ENCODE measurements around the gene HEY2.
"Not testable (repeated sequence)": the region's sequence is repeated elsewhere in the genome, so short reads cannot be mapped to it uniquely, and the experiment has no call there.

The HEY2 gene

DNA sequence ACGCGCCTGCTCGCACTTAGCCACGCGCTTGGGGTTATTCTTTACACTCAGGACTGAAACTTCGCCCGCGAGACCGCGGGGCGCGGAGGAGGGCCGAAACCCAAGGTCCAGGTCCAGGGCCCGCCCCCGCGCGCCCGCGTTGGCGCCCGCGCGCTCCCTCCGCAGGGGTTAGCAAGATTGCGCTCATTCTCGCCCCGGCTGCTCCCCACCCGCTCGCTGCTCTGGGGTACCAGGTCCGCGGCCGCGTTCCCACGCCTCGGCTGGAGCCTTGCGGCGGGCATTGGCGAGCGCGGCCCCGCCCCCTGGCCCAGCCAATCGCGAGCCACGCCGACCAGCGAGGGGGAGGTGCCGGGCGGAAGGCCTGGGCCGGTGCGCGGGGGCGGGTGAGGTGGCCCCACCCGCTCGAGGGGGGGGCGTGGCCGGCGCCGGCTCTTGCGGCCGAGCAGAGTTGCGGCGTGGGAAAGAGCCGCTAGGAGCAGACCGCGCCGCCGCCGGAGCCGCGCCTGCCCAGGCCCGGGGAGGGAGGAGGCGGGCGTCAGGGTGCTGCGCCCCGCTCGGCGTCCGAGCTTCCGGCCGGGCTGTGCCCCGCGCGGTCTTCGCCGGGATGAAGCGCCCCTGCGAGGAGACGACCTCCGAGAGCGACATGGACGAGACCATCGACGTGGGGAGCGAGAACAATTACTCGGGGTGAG is at the start of gene HEY2:
Gene HEY2 (plus strand): TSS at position 460 of the 692 bp plus-strand sequence. CDS start 145 bp downstream, at position 605.
- peak; percentile 90 to 95 for DNase-seq

- peak; percentile 39 to 83 for DNase-seq
These were observed 48.7 kb upstream of the HEY2 start for GRCh38 chr6:125700581-125701353.

- DNase-seq: no peak
These were observed 48.1 kb upstream of the HEY2 start for GRCh38 chr6:125701354-125701668.

DNA sequence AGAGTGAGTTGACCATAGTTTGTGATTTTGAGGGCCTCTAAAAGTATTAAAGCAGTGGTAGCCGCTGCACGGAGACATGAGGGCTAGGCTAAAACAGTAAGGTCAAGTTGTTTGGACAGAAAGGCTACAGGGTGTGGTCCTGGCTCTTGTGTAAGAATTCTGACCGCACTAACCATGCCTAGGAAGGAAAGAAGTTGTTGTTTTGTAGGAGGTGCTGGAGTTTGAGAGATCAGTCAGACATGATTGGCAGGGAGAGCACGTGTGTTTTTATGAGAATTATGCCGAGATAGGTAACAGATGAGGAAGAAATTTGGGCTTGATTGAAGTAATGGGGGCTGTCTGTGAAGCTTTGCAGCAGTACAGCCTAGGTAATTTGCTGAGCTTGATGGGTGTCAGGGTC is 45.5 kb upstream of the HEY2 start:
- DNase-seq: not testable (repeated sequence)

DNA sequence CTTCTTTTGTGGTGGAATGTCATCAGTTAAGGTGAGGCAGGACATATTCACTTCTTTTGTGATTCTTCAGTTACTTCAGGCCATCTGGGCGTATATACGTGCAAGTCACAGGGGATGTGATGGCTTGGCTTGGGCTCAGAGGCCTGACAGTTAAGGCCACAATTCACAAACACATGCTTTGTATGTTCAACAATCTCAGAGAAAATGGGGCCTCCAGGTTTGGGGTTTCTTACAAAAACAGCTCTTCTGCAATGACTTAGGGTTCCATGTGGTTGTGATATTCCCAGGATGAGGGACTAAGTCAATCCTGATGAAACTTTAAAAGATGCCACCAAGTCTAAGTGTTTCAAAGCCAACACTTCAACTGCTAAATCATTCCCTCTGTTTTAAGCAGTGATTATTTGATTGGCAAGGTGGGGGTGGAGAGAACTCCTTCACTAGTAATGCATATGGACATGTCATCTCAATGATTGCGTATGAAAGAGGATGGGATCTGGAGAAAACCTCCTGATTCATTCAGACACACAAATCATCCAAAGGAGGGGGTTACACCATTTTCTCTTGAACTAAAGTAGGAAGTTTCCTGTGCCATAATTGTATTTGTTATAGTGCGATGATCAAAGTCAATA is 41.7 kb upstream of the HEY2 start:
- no peak for DNase-seq

- no peak for DNase-seq
These were observed 38.3 kb upstream of the HEY2 start for GRCh38 chr6:125711013-125711675.

GRCh38 chr6:125714441-125715090 is 34.9 kb upstream of the HEY2 start:
- DNase-seq: no peak

GRCh38 chr6:125717120-125717731 is 32.2 kb upstream of the HEY2 start:
- no peak for DNase-seq

GRCh38 chr6:125718109-125718508 is 31.3 kb upstream of the HEY2 start:
- DNase-seq: no peak

GRCh38 chr6:125722886-125723285 is 26.5 kb upstream of the HEY2 start:
- DNase-seq: no peak

DNA sequence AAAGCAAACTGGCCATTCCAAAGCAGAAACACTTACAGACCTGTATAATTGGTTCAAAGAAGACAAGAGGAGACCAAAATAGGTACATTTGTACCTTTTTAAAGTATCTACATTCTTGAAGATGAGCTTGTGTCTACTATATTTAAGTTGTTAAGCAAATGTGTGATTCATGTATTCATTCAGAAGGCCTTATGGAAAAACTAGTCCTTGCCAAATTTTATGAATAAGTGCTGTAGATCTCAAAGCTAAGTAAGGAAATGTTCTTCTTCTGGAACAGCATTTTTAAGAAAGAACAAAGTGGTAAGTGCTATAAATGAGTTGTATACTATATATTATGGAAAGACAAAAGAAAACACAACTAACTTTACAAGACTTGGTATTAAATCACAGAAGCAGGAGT is 22.2 kb upstream of the HEY2 start:
- DNase-seq: no peak

GRCh38 chr6:125728739-125729138 is 20.7 kb upstream of the HEY2 start:
- no peak for DNase-seq

- DNase-seq: no peak
These were observed 19.4 kb upstream of the HEY2 start for GRCh38 chr6:125729983-125730382.

DNA sequence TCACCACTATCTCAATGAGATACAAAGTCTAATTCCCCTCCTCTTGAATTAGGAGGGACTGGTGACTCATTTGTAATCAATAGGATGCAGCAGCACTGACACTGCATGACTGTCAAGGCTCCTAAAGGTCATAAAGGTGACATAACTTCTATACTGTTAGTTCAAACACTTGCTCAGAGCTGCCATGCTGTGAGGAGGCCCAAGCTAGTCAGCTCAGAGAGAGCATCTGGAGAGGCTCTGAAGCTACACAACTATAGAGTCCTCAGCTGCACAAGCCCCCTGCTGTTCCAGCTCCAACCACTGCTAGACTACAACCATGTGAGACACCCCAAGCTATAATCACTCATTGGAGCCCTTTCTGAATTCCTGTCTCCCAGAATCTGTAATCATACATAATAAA is 17.0 kb upstream of the HEY2 start:
- no peak for DNase-seq

- no peak for DNase-seq
These were observed 15.7 kb upstream of the HEY2 start for GRCh38 chr6:125733516-125734300.

GRCh38 chr6:125738276-125738675 is 11.2 kb upstream of the HEY2 start:
- DNase-seq: no peak

GRCh38 chr6:125739364-125739763 is 10.1 kb upstream of the HEY2 start:
- DNase-seq: no peak

DNA sequence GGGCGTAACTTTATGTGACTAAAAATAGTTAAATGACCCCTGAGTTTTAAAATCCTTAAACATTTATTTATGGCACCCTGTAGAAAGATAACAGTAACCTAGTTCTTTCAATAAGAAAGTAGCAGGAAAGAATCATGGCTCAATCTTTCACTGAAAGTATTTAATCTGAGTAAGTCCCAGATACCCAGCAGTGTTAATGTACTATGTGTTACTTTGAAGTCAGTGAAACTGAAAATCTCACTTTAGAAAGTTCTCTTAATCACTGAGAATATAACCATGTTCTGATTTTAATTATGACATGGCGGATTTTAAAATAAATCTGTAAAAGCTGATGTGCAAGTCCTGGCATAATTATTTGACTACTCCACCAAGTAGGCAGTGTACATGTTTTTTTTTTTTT is 8.1 kb upstream of the HEY2 start:
- no peak for DNase-seq

GRCh38 chr6:125742024-125742423 is 7.4 kb upstream of the HEY2 start:
- DNase-seq: no peak

GRCh38 chr6:125742464-125743120 is 6.8 kb upstream of the HEY2 start:
- peak in 1 of 2 donors; percentile 39 for DNase-seq

DNA sequence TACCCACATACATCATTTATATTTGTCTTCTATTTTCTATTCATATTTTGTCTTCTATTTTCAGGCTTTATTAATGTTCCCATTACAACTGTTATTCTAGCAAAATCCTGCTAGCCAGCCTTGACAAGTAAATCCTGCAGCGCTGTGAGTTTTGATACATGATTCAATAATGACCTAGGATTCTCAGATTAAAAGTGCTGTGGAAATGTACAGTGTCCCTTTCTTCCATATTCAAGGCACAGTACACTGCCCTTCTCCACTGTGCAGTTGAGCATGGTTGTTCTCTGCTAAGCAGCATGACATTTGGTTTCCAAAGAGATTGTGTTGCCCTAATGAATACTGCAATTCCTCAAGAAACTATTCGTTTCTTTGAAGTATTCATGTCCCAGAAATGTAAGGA is 5.8 kb upstream of the HEY2 start:
- DNase-seq: no peak
